ENCODE data around the gene IRF2BPL. TPM values are rescaled to one million over a fixed set of nuclear protein-coding genes. Genes with fewer than 3 reads are reported as not detected.

The IRF2BPL gene
- total RNA-seq, 1 experiment from 2014 or later = 74.6 TPM

- no peak for TF ChIP-seq CTCF (IDR thresholded peaks at IDR 0.05 in 2 of 3, conservative IDR thresholded peaks at IDR 0.05 in 1 of 3; ENCODE audit: borderline replicate concordance in 1 of 3, insufficient read depth in 1 of 3, low read depth in 2 of 3, low read length in 2 of 3)
- no peak for TF ChIP-seq POLR2A (IDR thresholded peaks at IDR 0.05; ENCODE audit: borderline replicate concordance, extremely low read depth, insufficient read depth, insufficient read length)
- no peak for TF ChIP-seq SIN3A (IDR thresholded peaks at IDR 0.05; ENCODE audit: low read depth)
- TF ChIP-seq SP1 (IDR thresholded peaks at IDR 0.05; ENCODE audit: low read depth) = no peak
- no peak for TF ChIP-seq POLR2AphosphoS5 (IDR thresholded peaks at IDR 0.05; ENCODE audit: low read depth, low read length)
- TF ChIP-seq ATF3 (IDR thresholded peaks at IDR 0.05) = no peak
Measured at GRCh38 chr14:77069551-77069950, 41.0 kb upstream of the IRF2BPL start (continued).

GRCh38 chr14:77068517-77069200 lies 40.2 kb upstream of the IRF2BPL start:
- no peaks in the 10 kb centered on the region for H4K20me1 ChIP-seq (ENCODE audit: insufficient read depth)
- ChIA-PET POLR2A (no interaction called here), CTCF (interaction anchor here (0.6 to 7.3 kb wide), 12 partner anchors 9 to 193 kb away, joined by 3 to 272 read pairs (median 4); no protein-coding TSS in a partner anchor), RAD21 (ENCODE audit: low non-redundant PET in 1 of 2, low total read pairs in 2 of 2, uncharacterized antibody in 2 of 2, unreplicated experiment in 2 of 2) (interaction anchor here (0.7 to 5.5 kb wide), 7 partner anchors 43 to 196 kb away, joined by 3 to 54 read pairs (median 4); no protein-coding TSS in a partner anchor)
- H3K9me2 ChIP-seq (ENCODE audit: insufficient read depth) = no peaks in the 10 kb centered on the region
- H3K9me3 ChIP-seq (ENCODE audit: control insufficient read depth in 1 of 2, insufficient read depth in 1 of 2, low read depth in 1 of 2, low read length in 2 of 2) = no peaks in the 10 kb centered on the region
- no peak overlapping the region for H3K4me3 ChIP-seq (replicated peaks in 1 of 2; ENCODE audit: low read depth in 1 of 2, low read length in 2 of 2)
- no peaks in the 10 kb centered on the region for H3K79me2 ChIP-seq (ENCODE audit: insufficient read depth, low read length)
- TF ChIP-seq ZNF274 (IDR thresholded peaks at IDR 0.05; ENCODE audit: low read depth, low read length) (no peak), ATF3 (IDR thresholded peaks at IDR 0.05) (no peak), YY1 (IDR thresholded peaks at IDR 0.05; ENCODE audit: extremely low read depth, insufficient replicate concordance, low read depth, low read length) (no peak), FOSL1 (IDR thresholded peaks at IDR 0.05; ENCODE audit: low read depth) (no peak)
- no peak overlapping the region for H3K27ac ChIP-seq (ENCODE audit: low read depth, low read length)
- intact Hi-C loops (cut with micrococcal nuclease) = loop anchor here (1.0 to 10.0 kb wide), 3 partner anchors 26 to 354 kb away; no protein-coding TSS in a partner anchor
- H3K4me1 ChIP-seq (ENCODE audit: control insufficient read depth in 1 of 2, insufficient read depth in 2 of 2, low read length in 2 of 2) = peaks cover 24 to 37% of the 10 kb centered on the region in 2 experiments
- no peak overlapping the region for H2AFZ ChIP-seq (ENCODE audit: low read depth, low read length, poor library complexity, severe bottlenecking)
- no peak for ATAC-seq
- no peak for DNase-seq (ENCODE audit: low read depth, low spot score)
- H3K36me3 ChIP-seq (ENCODE audit: control insufficient read depth in 1 of 2, insufficient read depth in 2 of 2, low read length in 2 of 2) = no peaks in the 10 kb centered on the region
- H3K4me2 ChIP-seq (ENCODE audit: low read length) = peak overlapping the region; percentile 13; the same call in 1 of the 2 replicates
- H3K27me3 ChIP-seq (ENCODE audit: insufficient read depth, low read length) = no peaks in the 10 kb centered on the region
- no TSS peak for BruUV-seq (replicated peaks)
- H3K9ac ChIP-seq (ENCODE audit: low read length) = no peak overlapping the region
